Neural progenitor cell (in vitro differentiated cells): ENCODE results near the gene STXBP3.

Source experiments
- EZH2 ChIP-seq: fragments of 200-600 bp; sonication (generic); IDR thresholded peaks from 2 replicates; pipeline ENCODE4 v1.6.1; 2017; ENCODE audit warnings: antibody characterized with exemption, mild to moderate bottlenecking, moderate library complexity
- EZH2phosphoT487 ChIP-seq: fragments of 200-600 bp; sonication (generic); IDR thresholded peaks from 2 replicates; pipeline ENCODE4 v1.6.1; 2017; ENCODE audit warnings: antibody characterized with exemption
- TF ChIP-seq, protein P1 (sequence below): fragments of 200-600 bp; sonication (generic); IDR thresholded peaks from 2 replicates; pipeline ENCODE4 v1.5.1; 2017; ENCODE audit warnings: antibody characterized with exemption, mild to moderate bottlenecking

DNA sequence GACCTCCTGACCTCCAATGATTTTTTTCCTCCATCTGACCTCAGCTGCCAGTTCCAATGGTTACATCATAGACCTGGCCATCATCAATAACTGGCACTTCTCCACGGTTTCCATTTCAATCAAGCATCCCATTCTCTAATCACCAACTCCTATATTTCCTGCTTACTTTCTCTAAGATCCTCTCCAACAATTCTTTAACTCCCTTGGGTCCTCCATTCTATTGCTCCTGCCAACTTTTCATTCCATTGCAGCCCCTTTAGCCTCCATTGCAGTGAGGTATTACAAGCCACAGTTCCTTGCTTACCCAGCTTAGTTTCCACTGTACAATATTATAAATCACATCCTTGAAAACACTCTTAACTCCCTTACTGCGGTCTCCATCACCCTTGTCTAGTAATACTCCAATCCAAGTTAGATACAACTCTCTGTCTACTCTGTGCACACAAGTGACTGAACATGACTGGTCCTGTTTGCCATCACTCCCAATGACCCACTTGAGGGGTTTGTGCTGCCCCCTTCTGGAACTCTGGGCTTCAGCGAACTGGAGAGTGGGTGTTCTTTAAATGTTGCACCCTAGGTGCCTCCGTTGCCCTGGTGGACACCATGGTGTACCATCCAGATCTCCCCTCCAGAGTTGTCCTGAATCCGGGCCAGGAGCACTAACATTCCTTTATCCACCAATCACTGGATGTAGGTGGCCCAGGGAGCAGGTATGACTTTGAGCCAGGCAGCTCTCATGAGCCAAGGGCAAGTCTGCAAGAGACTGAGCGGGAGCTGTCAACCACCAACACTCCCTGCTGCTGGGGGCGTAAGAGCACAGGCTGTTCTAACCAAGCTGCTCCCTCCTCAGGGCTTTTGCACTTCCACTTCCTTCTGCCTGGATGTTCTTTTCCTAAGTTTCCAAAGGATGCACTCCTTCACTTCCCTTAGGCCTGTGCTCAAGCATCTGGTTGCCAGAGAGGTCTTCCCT is 37.5 kb upstream of the STXBP3 start:
- TF ChIP-seq, protein P1, sequence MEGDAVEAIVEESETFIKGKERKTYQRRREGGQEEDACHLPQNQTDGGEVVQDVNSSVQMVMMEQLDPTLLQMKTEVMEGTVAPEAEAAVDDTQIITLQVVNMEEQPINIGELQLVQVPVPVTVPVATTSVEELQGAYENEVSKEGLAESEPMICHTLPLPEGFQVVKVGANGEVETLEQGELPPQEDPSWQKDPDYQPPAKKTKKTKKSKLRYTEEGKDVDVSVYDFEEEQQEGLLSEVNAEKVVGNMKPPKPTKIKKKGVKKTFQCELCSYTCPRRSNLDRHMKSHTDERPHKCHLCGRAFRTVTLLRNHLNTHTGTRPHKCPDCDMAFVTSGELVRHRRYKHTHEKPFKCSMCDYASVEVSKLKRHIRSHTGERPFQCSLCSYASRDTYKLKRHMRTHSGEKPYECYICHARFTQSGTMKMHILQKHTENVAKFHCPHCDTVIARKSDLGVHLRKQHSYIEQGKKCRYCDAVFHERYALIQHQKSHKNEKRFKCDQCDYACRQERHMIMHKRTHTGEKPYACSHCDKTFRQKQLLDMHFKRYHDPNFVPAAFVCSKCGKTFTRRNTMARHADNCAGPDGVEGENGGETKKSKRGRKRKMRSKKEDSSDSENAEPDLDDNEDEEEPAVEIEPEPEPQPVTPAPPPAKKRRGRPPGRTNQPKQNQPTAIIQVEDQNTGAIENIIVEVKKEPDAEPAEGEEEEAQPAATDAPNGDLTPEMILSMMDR = peak; percentile 55
- TF ChIP-seq EZH2 (no peak), EZH2phosphoT487 (no peak)
